GM19438 (cell line): ENCODE data around the gene UPB1.

Source experiments
- ATAC-seq: cut with Tn5 transposase; IDR thresholded peaks from one replicate; pipeline ENCODE4 v1.9.1; 2021; ENCODE audit warnings: low read depth; ENCODE audit not compliant: unreplicated experiment

Gene UPB1

DNA sequence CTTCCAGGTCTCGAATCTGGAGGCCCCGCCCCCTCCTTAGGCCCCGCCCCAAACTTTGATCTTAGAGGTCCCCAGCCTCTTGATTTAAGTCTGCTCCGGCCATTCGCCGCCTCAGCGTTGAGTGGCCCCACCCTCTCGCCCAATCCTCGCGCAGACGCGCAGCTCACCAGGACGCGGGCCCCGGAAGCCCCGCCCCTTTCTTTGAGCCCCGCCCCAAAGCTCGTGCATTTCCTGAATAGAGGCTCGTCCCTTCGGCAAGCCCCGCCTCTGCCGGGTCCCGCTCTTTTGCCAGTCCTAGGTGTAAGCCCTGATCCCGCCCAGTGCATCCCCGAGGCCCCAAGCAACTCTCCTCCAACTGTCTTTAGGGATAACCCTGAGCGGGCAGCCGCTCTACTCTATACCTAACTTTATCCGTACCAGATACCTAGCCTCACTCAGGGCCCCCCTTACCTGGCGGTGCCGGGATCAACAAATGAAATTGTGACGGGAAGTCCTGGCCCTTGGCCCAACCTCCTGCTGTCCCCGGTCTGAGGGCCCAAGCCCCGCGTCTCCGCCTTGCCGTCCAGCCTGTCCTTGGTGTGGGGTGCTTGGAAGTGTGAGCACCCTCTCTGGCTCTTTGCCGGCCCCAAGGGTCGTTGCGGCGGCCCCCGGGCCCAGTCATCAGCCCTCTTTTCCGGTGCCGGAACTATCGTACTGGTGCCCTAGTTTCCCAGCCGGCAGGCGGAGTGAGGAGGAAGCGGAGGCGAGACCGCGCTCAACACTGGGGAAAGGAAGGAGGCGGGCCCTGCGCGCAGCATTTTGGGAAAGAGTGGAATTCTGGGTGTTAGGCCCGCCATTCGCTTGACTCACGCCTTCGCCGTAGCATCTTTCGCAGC lies 60.3 kb downstream of the UPB1 start, which contains the start of gene SNRPD3:
TSS of gene SNRPD3 (plus strand) at position 835 of the 875 bp plus-strand sequence. CDS start 1,676 bp downstream, outside the sequence.
- peak; percentile 61 for ATAC-seq

DNA sequence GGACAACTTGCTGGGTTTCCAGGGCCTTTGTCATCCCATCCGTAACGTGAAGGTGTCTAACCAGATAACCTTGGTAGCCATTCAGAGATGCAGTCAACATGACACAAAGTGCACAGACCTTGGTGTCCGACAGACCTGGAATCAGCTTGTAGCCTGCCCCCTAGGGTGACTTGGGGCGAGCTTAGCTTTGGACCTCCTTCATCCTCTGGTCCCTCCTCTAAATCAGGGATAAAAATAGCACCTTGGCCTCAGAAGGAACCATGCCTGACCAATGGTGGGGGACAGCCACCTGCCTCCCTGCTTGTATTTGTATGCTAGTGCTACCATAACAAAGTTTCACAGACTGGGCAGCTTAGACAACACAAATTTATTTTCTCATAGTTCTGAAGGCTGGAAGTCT lies 64.3 kb downstream of the UPB1 start:
- no peak for ATAC-seq

- no peak for ATAC-seq
Measured at GRCh38 chr22:24563246-24563645, 68.1 kb downstream of the UPB1 start.

GRCh38 chr22:24564376-24565058 lies 69.4 kb downstream of the UPB1 start:
- no peak for ATAC-seq

DNA sequence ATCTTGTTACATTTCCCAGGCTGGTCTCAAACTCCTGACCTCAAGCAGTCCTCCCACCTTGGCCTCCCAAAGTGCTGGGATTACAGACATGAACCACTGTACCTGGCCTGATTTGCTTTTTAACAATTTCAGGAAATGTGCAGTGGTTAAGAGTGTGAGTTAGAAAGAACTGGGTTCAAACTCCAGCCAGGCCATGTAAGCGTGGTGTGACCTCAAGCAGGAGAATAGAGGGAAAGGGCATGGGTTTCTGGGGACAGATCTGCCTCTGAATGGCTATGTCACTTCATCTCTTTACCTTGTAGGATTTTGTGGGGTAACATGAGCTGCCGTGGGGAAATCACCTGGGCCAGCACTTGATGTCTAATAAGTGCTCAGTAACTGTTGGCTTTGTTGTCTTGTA lies 69.9 kb downstream of the UPB1 start:
- no peak for ATAC-seq

DNA sequence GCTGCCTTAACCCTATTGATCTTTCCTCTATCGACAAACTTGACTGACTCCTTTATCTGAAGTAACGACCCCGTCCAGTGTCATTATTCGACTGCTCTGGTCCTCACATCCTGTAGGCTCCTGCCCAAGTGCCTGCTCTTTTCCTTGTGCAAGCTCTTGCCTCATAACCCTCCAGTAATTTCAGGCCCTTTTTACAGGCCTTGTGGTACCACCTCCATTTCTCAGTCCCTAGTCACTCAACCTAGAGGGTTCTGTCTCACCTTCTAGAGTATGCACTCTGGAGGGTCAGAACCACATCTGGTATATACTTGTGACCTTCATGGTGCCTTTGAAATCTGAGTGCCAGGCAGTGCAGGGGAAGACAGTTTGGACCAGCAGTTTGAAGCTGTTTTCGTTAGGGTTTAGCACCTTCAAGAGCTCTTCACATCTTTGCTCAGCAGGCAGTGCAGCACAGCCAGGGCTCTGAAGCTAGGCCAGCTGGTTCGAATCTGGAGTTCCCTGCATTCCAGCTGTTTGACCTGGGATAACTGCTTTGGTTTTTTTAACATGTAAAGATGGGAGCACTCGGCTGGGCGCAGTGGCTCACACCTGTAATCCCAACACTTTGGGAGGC lies 71.9 kb downstream of the UPB1 start:
- no peak for ATAC-seq

DNA sequence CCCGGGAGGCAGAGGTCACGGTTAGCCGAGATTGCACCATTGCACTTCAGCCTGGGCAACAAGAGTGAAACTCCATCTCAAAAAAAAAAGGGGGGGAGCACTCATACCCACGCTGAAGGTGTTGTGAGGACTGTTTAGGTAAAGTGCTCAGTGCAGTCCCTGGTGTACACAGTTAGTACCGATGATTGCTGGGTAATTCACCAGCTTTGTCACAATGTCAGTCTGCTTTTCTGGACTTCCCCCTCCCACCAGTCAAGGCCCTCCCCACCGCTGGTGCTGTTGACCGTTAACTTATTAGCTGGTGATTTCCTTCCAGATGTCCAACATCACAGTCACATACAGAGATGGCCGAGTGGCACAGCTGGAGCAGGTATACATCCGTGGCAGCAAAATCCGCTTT lies 72.5 kb downstream of the UPB1 start:
- no peak for ATAC-seq

DNA sequence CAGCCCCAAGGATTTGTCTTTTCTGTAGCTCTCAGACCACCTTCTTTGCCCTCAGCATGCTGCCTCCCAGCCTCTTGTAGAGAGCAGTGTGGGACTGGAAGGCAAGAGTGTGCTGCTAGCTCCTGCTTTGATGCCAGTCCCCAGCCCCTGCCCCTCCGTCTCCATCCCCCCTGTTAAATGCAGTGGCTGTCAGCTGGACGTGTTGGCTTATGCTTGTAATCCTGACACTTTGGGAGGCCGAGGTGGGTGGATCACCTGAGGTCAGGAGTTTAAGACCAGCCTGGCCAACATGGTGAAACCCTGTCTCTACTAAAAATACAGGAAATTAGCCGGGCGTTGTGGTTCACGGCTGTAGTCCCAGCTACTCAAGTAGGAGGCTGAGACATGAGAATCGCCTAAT lies 76.1 kb downstream of the UPB1 start:
- no peak for ATAC-seq

GRCh38 chr22:24576778-24577177 lies 81.6 kb downstream of the UPB1 start:
- no peak for ATAC-seq
